Fibroblast of lung (primary cell): ENCODE data around the gene GOLPH3. TPM values are rescaled to one million over a fixed set of nuclear protein-coding genes. Genes with fewer than 3 reads are reported as not detected.

Source experiments
- polyA plus RNA-seq, 2 donors: library from polyadenylated mRNA; depleted of rRNA in 1 of 2; stranded (reverse) in 1 of 2; unstranded in 1 of 2; fragments of >200 nt; gene quantifications; 2 replicates each; pipeline ENCODE4 v1.2.1, GENCODE V29; 2011 to 2012; ENCODE audit warnings: missing spikeins in 1 of 2
- total RNA-seq: library from RNA; depleted of rRNA; stranded (reverse); fragments of >200 nt; gene quantifications from 2 replicates; pipeline ENCODE4 v1.2.1, GENCODE V29; 2014

The GOLPH3 gene
- total and polyA plus RNA-seq, 2 donors (not counting 1 experiment from before 2014, with no cell fraction given): 81.4 to 103 TPM

Other genes starting within 250 kb of the GOLPH3 start
- 14.4 and 18.5 TPM in 2 replicates for gene MTMR12, start 138.6 kb upstream of the GOLPH3 start, total RNA-seq
- 18.6 and 22.7 TPM in 2 replicates for gene MTMR12, start 138.6 kb upstream of the GOLPH3 start, polyA plus RNA-seq